GM13976 (cell line): Measurements from ENCODE around the gene PPP1CC.

Source experiments
- DNase-seq: peaks from one replicate; pipeline ENCODE4 v3.0.0; 2012; ENCODE audit warnings: low spot score
- CTCF ChIP-seq: IDR thresholded peaks from 2 replicates; pipeline ENCODE4 v1.5.1; 2012; ENCODE audit warnings: borderline replicate concordance, mild to moderate bottlenecking; ENCODE audit not compliant: insufficient read depth; ENCODE audit errors: extremely low read depth, missing control alignments, control extremely low read depth
- in situ Hi-C: fragments of 300-500 bp; cut with MboI; formaldehyde crosslinking; loops from one replicate; pipeline ENCODE4 v1.12.0; 2022; ENCODE audit warnings: low sequenced_read_pairs, mixed read lengths, inconsistent platforms; ENCODE audit not compliant: unreplicated experiment

The PPP1CC gene

GRCh38 chr12:110687396-110688169, 55.1 kb downstream of the PPP1CC start:
- no peak for TF ChIP-seq CTCF
- no peak for DNase-seq
- in situ Hi-C loops: no loop called here

GRCh38 chr12:110686294-110686903, 56.3 kb downstream of the PPP1CC start:
- TF ChIP-seq CTCF: no peak
- no peak for DNase-seq
- in situ Hi-C loops: no loop called here

- in situ Hi-C loops: no loop called here
- no peak for TF ChIP-seq CTCF
- DNase-seq: no peak
These were observed 58.3 kb downstream of the PPP1CC start for GRCh38 chr12:110684312-110684836.

GRCh38 chr12:110683888-110684287, 58.8 kb downstream of the PPP1CC start:
- TF ChIP-seq CTCF: no peak
- in situ Hi-C loops: no loop called here
- DNase-seq: no peak

- DNase-seq: no peak
- in situ Hi-C loops: no loop called here
- TF ChIP-seq CTCF: no peak
These were observed 62.7 kb downstream of the PPP1CC start for GRCh38 chr12:110680032-110680431.

GRCh38 chr12:110679201-110679600, 63.5 kb downstream of the PPP1CC start:
- no peak for DNase-seq
- in situ Hi-C loops: no loop called here
- no peak for TF ChIP-seq CTCF
